ENCODE results near the gene POC5.

The POC5 gene

GRCh38 chr5:75753182-75753581 is 35.9 kb upstream of the POC5 start:
- Histone ChIP-seq H3K4me3 (IDR thresholded peaks at IDR 0.05; ENCODE audit: insufficient read depth, low read depth, low read length) (no peak overlapping the region), H3K27me3 (ENCODE audit: insufficient read depth, low read depth) (no peaks in the 10 kb centered on the region), H3K4me1 (ENCODE audit: low read depth, poor library complexity, severe bottlenecking) (no peaks in the 10 kb centered on the region), H3K4me2 (no peak overlapping the region), H3K27ac (no peak overlapping the region), H3K9ac (no peak overlapping the region), H3K36me3 (ENCODE audit: insufficient read depth) (no peaks in the 10 kb centered on the region), H2AFZ (ENCODE audit: low read depth) (no peak overlapping the region), H3K79me2 (ENCODE audit: insufficient read depth, low read depth) (no peaks in the 10 kb centered on the region), H4K20me1 (ENCODE audit: insufficient read depth) (no peaks in the 10 kb centered on the region)
- no peak for TF ChIP-seq CTCF (conservative IDR thresholded peaks at IDR 0.05; ENCODE audit: low read depth, low read length)

- Histone ChIP-seq H3K79me2 (ENCODE audit: insufficient read depth, low read depth) (no peaks in the 10 kb centered on the region), H3K27me3 (ENCODE audit: insufficient read depth, low read depth) (no peaks in the 10 kb centered on the region), H3K9ac (no peak overlapping the region), H2AFZ (ENCODE audit: low read depth) (no peak overlapping the region), H3K4me3 (IDR thresholded peaks at IDR 0.05; ENCODE audit: insufficient read depth, low read depth, low read length) (no peak overlapping the region), H3K4me1 (ENCODE audit: low read depth, poor library complexity, severe bottlenecking) (no peaks in the 10 kb centered on the region), H3K4me2 (no peak overlapping the region), H3K27ac (no peak overlapping the region), H3K36me3 (ENCODE audit: insufficient read depth) (no peaks in the 10 kb centered on the region), H4K20me1 (ENCODE audit: insufficient read depth) (no peaks in the 10 kb centered on the region)
- no peak for TF ChIP-seq CTCF (conservative IDR thresholded peaks at IDR 0.05; ENCODE audit: low read depth, low read length)
Measured at GRCh38 chr5:75744355-75744754, 27.1 kb upstream of the POC5 start.

- H3K4me1 ChIP-seq (ENCODE audit: low read depth, poor library complexity, severe bottlenecking) = no peaks in the 10 kb centered on the region
- no peak overlapping the region for H3K9ac ChIP-seq
- TF ChIP-seq CTCF (conservative IDR thresholded peaks at IDR 0.05; ENCODE audit: low read depth, low read length) = no peak
- no peaks in the 10 kb centered on the region for H3K36me3 ChIP-seq (ENCODE audit: insufficient read depth)
- H3K79me2 ChIP-seq (ENCODE audit: insufficient read depth, low read depth) = no peaks in the 10 kb centered on the region
- H3K27me3 ChIP-seq (ENCODE audit: insufficient read depth, low read depth) = no peaks in the 10 kb centered on the region
- no peak overlapping the region for H3K27ac ChIP-seq
- no peak overlapping the region for H3K4me2 ChIP-seq
- no peaks in the 10 kb centered on the region for H4K20me1 ChIP-seq (ENCODE audit: insufficient read depth)
- H2AFZ ChIP-seq (ENCODE audit: low read depth) = no peak overlapping the region
- no peak overlapping the region for H3K4me3 ChIP-seq (IDR thresholded peaks at IDR 0.05; ENCODE audit: insufficient read depth, low read depth, low read length)
Measured at GRCh38 chr5:75736273-75736672, 19.0 kb upstream of the POC5 start.

GRCh38 chr5:75734913-75735789 is 17.9 kb upstream of the POC5 start:
- Histone ChIP-seq H3K36me3 (ENCODE audit: insufficient read depth) (no peaks in the 10 kb centered on the region), H3K9ac (no peak overlapping the region), H3K27ac (no peak overlapping the region), H2AFZ (ENCODE audit: low read depth) (no peak overlapping the region), H3K79me2 (ENCODE audit: insufficient read depth, low read depth) (no peaks in the 10 kb centered on the region), H3K27me3 (ENCODE audit: insufficient read depth, low read depth) (no peaks in the 10 kb centered on the region), H3K4me1 (ENCODE audit: low read depth, poor library complexity, severe bottlenecking) (no peaks in the 10 kb centered on the region), H3K4me2 (no peak overlapping the region), H4K20me1 (ENCODE audit: insufficient read depth) (no peaks in the 10 kb centered on the region), H3K4me3 (IDR thresholded peaks at IDR 0.05; ENCODE audit: insufficient read depth, low read depth, low read length) (no peak overlapping the region)
- peak; percentile 75 for TF ChIP-seq CTCF (conservative IDR thresholded peaks at IDR 0.05; ENCODE audit: low read depth, low read length)
